NK-92 treated with Interleukin-12 subunit alpha and Interleukin-12 subunit beta, amount 100 ng/mL, for 24 hours (cell line): ENCODE measurements around the gene MT1G.
"Not testable (repeated sequence)": the region's sequence is repeated elsewhere in the genome, so short reads cannot be mapped to it uniquely, and the experiment has no call there.

Source experiments
- DNase-seq: peaks from one replicate; lab custom pipeline; 2025; lab: John Stamatoyannopoulos, UW

MT1G gene

DNA sequence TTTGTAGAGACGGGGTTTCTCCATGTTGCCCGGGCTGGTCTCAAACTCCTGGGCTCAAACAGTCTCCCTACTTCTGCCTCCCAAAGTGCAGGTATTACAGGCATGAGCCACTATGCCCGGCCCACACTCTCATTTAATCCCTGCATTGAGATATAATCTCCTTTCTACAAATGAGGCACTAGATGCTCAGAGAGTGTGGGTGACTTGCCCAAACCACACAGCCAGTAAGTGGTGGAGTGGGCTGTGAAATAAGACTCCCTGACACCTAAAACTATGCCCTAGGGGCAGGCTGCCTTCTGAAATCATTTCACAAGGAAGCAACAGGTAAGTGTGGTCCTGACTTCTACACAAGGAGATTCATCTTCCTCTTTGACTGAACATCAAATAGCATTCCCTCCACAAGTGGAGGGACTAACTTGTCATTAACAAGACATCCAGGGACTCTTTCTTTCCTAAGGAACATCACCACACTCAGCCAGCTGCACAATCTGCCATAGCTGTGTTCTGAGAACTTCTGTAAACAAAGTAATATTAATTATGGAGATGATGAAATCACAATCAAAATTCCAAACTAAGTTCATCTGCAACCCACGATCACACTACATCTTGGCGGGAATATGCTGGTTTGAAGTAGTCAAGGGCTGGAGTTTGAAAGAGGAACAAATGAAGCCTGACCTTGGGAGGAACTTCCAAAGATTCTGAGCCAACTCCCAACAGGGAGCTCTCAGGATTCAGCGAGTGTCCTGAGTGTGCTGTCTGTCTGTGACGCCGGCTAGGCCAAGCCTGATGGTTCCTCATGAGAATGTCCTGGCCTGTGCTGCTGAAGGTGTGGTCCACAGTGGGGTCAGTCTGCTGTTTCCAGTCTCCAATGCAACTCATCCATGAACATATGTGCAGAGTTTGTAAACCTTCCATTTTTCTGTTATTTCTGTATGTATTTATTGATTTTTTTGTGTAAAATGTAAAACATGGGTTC, 2.3 kb downstream of the MT1G start:
- not testable (repeated sequence) for DNase-seq

DNA sequence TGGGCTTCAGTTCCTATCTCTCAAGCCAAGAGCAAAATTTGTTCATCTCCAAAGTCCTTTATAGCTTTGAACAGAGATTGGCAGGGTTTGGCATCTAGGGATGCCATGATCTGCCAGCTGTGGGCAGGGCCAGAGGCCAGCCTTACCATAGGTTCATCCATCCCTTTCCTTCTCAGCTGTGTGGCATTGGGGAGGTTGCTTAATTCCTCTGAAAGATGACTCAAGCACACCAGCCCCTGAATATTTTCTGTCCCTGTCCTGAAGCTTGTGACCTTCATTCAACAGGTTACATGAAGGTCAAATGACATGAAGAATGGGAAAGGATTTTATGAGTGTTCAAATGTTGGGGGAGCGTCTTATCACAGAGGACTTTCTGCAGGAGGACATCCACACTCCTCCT, 3.4 kb downstream of the MT1G start:
- no peak for DNase-seq

- no peak for DNase-seq
Observed at GRCh38 chr16:56662357-56663354, 5.2 kb downstream of the MT1G start.

DNA sequence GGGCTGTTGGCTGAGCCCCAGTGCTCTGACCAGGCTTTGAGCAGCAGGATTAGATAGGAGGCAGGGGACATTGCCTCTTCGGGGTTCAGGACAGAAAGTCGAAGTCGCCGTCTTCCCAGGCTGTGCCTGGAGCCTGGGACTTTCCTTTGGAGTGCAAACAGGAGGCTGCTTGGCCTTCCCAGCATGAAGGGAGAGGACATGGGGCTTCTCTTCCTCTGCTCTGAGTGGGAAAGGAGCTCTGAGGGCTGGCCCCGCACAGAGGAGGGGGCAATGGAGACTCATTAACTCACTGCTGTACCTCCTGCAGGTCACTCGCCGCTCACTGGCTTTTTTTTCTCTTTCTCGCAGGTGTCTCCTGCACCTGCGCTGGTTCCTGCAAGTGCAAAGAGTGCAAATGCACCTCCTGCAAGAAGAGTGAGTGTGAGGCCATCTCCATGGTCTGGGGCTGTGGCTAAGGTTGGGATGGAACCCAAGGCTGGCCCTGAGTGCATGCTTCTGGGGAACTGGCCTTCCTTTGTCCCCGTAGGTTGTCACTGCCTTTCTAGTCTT, 9.5 kb downstream of the MT1G start:
- no peak for DNase-seq

GRCh38 chr16:56657555-56658326, 10.1 kb downstream of the MT1G start, which contains the start of gene MT1F:
MT1F (plus strand) TSS chr16:56657959; CDS start chr16:56658059, 100 bp downstream.
- no peak for DNase-seq

- DNase-seq = no peak
Observed at GRCh38 chr16:56653218-56653617, 14.6 kb downstream of the MT1G start.

GRCh38 chr16:56652600-56652999, 15.3 kb downstream of the MT1G start:
- no peak for DNase-seq

- DNase-seq = no peak
Observed at GRCh38 chr16:56651586-56651985, 16.3 kb downstream of the MT1G start, which contains the start of gene MT1B. MT1B (plus strand) TSS chr16:56651886; CDS start chr16:56651954, 68 bp downstream.

DNA sequence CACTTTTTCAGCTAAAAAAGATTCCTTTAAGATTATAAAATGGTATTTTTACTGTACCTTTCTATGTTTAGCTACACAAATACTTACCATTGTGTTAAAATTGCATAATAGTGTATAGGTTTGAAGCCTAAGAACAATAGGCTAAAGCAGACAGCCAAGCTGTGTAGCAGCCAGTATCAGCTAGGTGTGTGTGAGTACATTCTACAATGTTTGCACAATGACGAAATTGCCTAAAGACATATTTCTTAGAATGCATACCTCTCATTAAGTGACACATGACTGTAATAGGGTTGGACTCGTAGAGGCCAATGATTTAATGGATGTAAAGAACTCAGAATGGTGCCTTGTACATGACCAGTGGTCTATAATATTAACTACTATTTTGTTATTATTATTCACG, 18.0 kb downstream of the MT1G start:
- DNase-seq = no peak

- DNase-seq = no peak
Observed at GRCh38 chr16:56649271-56649670, 18.6 kb downstream of the MT1G start.

GRCh38 chr16:56647641-56648431, 20.0 kb downstream of the MT1G start:
- no peak for DNase-seq

DNA sequence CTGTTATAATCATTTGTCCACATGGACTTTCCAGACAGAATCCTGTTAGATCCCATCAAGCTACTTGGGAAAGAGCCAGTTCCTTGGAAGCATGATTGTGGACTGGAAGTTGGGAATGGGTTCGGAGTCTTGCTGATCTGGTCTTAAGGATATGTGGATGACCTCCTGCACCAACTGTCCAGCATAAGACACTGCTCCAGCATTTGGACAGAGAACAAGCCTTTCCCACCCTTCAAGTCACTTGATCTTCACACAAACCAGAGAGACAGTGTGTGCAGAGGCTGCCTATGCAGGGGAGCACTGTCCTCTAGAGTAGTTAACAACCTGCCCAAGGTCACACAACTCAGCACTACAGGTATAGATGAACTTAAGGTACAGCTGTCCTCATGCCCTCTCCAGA, 22.0 kb downstream of the MT1G start:
- no peak for DNase-seq

DNA sequence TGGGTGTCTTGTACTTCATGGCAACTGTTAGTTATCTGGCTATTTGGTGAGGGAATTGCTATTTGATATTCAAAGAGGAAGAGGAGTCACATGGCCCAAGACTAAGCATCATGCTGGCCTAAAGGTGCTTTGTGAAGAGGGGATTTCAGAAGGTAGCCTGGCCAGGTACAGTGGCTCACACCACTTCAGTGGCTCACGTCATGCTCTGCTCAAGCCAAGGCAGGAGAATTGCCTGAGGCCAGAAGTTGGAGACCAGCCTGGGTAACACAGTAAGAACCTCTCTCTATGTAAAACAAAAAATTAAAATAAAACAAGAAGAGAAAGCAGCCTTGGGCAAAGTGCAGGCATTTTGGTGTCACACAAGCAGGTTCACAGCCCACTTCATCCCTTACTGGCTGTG, 22.6 kb downstream of the MT1G start:
- no peak for DNase-seq

DNA sequence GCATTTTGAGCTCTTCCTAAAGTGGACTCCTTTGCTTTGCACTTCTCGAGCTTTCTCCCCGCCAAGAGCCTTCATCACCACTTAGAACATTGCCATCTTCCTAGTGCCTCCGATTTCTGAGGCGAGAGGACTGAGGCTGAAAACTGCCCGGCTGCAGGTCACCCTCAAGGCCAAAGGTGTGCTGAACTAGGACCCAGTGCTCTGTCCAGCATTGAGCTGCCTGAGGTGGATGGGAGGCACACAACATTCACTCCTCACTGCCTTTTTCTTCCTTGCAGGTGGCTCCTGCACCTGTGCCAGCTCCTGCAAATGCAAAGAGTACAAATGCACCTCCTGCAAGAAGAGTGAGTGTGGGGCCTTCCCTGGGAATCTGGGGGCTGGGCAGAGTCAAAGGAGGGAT, 24.0 kb downstream of the MT1G start:
- DNase-seq = no peak

DNA sequence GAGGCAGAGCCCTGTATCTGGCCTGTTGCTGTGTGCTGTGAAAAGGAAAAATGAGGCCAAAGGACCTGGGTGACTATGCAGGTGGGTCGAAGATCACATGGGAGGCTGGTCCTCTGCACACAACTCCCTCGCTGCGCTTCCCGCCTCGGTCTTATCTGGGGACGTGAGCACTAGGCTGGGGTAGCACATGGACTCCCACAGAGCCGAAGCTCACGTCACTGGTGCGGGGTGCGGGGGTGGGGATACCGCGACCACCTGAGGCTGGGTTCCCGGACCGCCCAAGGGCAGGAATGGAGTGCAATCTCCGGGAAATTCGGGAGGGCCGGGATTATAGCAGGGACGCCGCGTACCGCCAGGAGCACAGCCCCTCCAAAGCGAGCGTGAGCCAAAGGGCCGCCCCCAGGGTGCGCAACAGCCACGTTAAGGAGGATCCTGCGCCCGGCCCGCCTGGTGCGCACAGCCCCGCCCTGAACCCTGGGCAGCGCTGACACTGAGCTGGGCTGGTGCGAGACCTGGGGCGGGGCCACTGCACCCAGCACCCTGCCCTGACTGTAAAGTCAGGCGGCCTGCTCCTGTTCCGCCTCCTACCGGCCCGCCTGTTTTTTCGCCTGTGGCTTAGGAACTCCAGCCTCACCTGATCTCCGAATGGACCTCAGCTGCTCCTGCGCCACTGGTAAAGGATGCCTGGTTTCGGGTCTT, 24.6 kb downstream of the MT1G start:
- no peak for DNase-seq

DNA sequence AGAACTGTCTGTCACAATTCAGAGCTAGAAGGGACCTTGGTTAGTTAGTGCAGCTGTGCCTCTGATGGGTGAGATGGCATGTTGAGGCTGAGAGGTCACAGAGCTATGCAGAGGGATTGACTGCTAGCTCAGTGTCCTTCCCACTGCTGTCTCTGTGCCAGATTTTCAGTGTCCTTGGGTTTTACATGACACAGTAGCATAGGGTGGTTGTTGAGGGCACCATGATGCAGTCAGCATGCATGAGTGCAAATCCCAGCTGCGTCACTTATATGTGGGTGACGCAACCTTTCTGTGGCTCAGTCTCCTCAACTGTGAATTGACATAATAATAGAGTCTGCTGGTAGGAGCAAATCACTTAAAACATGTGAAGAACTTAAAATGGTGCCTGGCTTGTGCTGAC, 26.7 kb downstream of the MT1G start:
- no peak for DNase-seq

DNA sequence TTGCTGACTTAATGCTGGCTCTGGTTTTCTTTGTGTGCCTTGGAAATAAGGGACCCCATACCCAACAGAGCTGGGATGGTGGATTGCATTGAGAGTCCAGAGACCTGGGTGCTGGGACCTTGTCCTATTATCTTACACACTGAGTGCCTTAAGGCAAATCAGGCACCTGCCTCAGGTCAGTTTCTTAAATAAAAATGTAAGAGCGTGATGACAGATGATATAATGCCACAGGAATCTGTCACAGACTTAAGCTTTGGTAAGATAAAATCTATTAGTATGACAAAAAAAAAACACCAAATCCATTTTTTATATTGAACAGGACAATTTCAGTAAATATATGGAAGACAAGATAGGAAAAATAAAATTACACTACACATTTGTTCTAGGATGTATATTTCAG, 27.8 kb downstream of the MT1G start:
- no peak for DNase-seq

DNA sequence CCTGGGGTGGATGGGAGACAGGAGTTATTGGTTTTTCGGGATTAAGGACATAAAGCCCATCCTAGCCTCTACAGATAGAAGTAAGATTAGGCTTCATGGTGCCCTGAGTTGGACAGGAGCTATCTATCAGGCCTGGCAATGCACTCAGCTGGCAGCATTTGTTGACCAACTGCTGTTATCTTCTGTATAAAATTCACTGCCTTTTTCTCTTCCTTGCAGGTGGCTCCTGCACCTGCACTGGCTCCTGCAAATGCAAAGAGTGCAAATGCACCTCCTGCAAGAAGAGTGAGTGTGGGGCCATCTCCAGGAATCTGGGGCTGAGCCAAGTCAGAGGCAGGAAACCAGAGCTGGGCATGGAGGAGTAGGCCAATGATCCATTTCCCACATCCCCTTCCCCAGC, 28.8 kb downstream of the MT1G start:
- DNase-seq = no peak

DNA sequence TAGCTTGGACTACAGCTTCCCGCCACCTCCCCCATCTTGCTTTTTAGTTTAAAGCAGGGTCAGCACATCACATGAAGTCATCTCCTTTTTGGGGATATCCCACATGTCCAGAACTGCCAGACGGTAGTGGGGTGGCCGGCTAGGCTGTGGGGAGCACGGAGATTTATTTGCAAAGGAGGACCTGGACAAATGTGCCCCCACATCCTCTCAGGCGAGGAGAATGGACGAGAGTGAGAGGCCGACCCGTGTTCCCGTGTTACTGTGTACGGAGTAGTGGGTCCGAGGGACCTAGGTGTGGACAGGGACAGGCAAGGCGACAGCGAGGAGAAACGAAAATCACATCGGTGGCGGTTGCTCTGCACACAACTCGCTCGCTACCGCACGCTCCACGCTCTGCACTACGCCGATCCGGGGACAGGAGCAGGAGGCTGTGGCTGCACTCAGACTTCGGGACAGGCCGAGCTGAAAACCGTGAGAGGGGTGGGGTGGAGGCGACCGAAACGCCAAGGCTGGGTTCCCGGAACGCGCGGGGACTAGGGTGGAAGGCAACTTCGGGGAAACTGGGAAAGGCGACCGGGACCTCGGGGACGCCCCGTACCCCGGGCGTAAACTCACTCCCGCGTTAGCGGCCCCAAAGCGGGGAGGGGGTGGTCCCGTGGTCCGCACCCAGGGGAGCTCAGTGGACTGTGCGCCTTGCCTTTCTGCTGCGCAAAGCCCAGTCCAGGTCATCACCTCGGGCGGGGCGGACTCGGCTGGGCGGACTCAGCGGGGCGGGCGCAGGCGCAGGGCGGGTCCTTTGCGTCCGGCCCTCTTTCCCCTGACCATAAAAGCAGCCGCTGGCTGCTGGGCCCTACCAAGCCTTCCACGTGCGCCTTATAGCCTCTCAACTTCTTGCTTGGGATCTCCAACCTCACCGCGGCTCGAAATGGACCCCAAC, 29.8 kb downstream of the MT1G start, which contains the start of gene MT1A:
Gene MT1A, plus strand, starts transcription at position 853 of the 937 bp plus-strand sequence. Its CDS starts 73 bp downstream, at position 926.
- no peak for DNase-seq
